ENCODE measurements around the gene RADX. TPM values are rescaled to one million over a fixed set of nuclear protein-coding genes. Genes with fewer than 3 reads are reported as not detected.

RADX gene
- total RNA-seq, 2 experiments from 2014 or later, result 9.3 to 14.7 TPM

- DNase-seq (peak; percentile 39), ATAC-seq (peak; percentile 75)
- Mint-ChIP-seq H3K27me3 (peaks cover 32% of the 10 kb centered on the region), H3K36me3 (ENCODE audit: low read depth) (no peaks in the 10 kb centered on the region), H3K27ac (no peak within 1 kb of the TSS), H3K4me3 (peak within 1 kb of the TSS; percentile 57), H3K4me1 (peaks cover 3% of the 10 kb centered on the region), H3K9me3 (ENCODE audit: low read depth) (no peaks in the 10 kb centered on the region)
- CTCF ChIA-PET, result no interaction called here
- POLR2A ChIA-PET, result no interaction called here
- intact Hi-C loops (cut with DNase I, micrococcal nuclease), result loop anchor here in 1 of 2 experiments (10.0 kb wide), 1 partner anchor 242 kb away; no protein-coding TSS in a partner anchor
These were observed 115.0 kb downstream of the RADX start, which contains the start of gene RNF128 for GRCh38 chrX:106726485-106727437. Gene RNF128 (plus strand): TSS chrX:106726701. CDS start chrX:106726914, 213 bp downstream.

- ChIA-PET CTCF (no interaction called here), POLR2A (no interaction called here)
- H3K27ac Mint-ChIP-seq, result no peak overlapping the region
- H3K27me3 Mint-ChIP-seq, result peaks cover 34% of the 10 kb centered on the region
- no peak for DNase-seq
- intact Hi-C loops (cut with DNase I, micrococcal nuclease), result loop anchor here in 1 of 2 experiments (10.0 kb wide), 1 partner anchor 244 kb away; no protein-coding TSS in a partner anchor
- H3K9me3 Mint-ChIP-seq (ENCODE audit: low read depth), result no peaks in the 10 kb centered on the region
- H3K4me3 Mint-ChIP-seq, result no peak overlapping the region
- ATAC-seq, result no peak
- H3K4me1 Mint-ChIP-seq, result peaks cover 3% of the 10 kb centered on the region
- no peaks in the 10 kb centered on the region for H3K36me3 Mint-ChIP-seq (ENCODE audit: low read depth)
These were observed 116.6 kb downstream of the RADX start for GRCh38 chrX:106728337-106728736.

Small RNA genes within 50 kb of the gene (microRNA-seq; reads per million reads assigned to microRNA genes)
- 1.4 reads per million for gene MIR548AN (ENCODE audit: borderline replicate concordance)

Other genes with a start within 250 kb of the RADX start
- gene RNF128, start 114.7 kb downstream of the RADX start, total RNA-seq, result not detected
- gene TBC1D8B, start 190.7 kb downstream of the RADX start, total RNA-seq, result under 1 TPM; 0.82 to 0.88 TPM

Measured in activated CD4-positive, alpha-beta T cell treated with anti-CD3 and anti-CD28 coated beads for 36 hours (primary cell).